ENCODE results near the gene SCLY. TPM values are rescaled to one million over a fixed set of nuclear protein-coding genes. Genes with fewer than 3 reads are reported as not detected.

SCLY gene
- total and polyA plus RNA-seq, 2 of the 8 experiments (the other 6 are each of a cell fraction or from before 2014, with no cell fraction given): 79.0 to 79.5 TPM

DNA sequence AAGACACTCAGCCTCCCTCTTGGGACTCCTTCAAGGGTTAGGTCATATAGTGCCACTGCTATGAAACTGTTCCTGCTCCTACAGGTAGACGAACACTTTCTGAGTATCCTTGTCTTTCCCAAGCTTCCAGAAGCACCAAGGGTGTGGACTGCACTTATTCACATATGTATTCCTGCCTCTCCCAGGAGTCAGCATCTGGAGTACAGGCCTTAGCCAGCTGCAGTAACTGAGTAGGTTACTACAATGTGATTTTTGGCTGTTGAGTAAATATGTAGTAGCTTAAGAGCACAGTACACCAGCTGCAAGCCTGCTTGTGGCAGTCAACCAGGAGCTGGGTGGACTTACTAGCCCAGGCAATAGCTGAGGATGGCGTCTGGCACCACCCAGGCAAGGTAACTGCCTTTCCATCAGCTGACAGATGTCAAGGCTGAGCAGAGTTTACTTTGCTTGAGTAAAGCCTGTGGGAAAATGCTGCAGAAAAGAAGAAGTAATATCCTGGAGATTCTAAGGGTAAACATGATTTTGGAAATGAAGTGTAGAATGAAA is 14.0 kb upstream of the SCLY start (continued):
- TF ChIP-seq SUZ12 (IDR thresholded peaks at IDR 0.05; ENCODE audit: low read length) (no peak), SIX5 (IDR thresholded peaks at IDR 0.05; ENCODE audit: low read depth, low read length) (no peak), TCF12 (IDR thresholded peaks at IDR 0.05; ENCODE audit: low read depth, low read length) (no peak), POLR2AphosphoS5 (IDR thresholded peaks at IDR 0.05; ENCODE audit: low read depth, low read length) (no peak)
